HepG2 (cell line): ENCODE results near the gene ACER3. TPM values are rescaled to one million over a fixed set of nuclear protein-coding genes. Genes with fewer than 3 reads are reported as not detected.

ENCODE experiments used
- ATAC-seq: fragments of 200-7000 bp; cut with Tn5 transposase; 3 replicates; pipeline ENCODE4 v1.9.1; 2020; ENCODE audit warnings: mild to moderate bottlenecking, moderate library complexity
- BruUV-seq: library from RNA; stranded (reverse); fragments of 400-500 nt; replicated peaks from 2 replicates; lab custom pipeline; 2021; lab: Mats Ljungman, UMichigan
- CTCF ChIA-PET: fragments of 300-600 bp; formaldehyde crosslinking; extraction: SDS; loops from one replicate; lab custom pipeline; 2021; ENCODE audit warnings: low total read pairs, inconsistent platforms, low intra/inter-chr PET ratio; lab: Yijun Ruan, JAX
- POLR2A ChIA-PET: fragments of 350-600 bp; sonication (Branson Sonifier 250); formaldehyde crosslinking; loops from one replicate; lab custom pipeline; 2020; ENCODE audit warnings: antibody characterized with exemption, inconsistent platforms; lab: Yijun Ruan, JAX
- DNase-seq: peaks from one replicate; pipeline ENCODE4 v3.0.0-alpha.2; 2015; ENCODE audit warnings: low spot score
- FAIRE-seq: peaks from 3 replicates; lab custom pipeline; 2011; peaks lifted over from hg19 to GRCh38; lab: Jason Lieb, UNC
- H2AFZ ChIP-seq: one replicate; pipeline ENCODE4 v1.6.1; 2011; ENCODE audit warnings: low read length, inconsistent platforms
- H3K27ac ChIP-seq: fragments of 300-600 bp; 3 replicates; pipeline ENCODE4 v1.8.0; 2011; ENCODE audit warnings: mixed run types, mild to moderate bottlenecking, mixed read lengths, low read length, inconsistent platforms; ENCODE audit not compliant: insufficient read depth; ENCODE audit errors: extremely low read length
- H3K27me3 ChIP-seq, 2 experiments: fragments of 200-600 bp in 1 of 2; 2 replicates in 1 of 2; 3 replicates in 1 of 2; pipeline versions ENCODE4 v1.6.0 to v1.8.0; 2011; ENCODE audit warnings: low read length in 2 of 2, mild to moderate bottlenecking in 2 of 2, moderate library complexity in 2 of 2, inconsistent platforms in 1 of 2; ENCODE audit not compliant: insufficient read depth in 2 of 2, control insufficient read depth in 1 of 2
- H3K36me3 ChIP-seq, 2 experiments: fragments of 200-600 bp in 1 of 2; replicated peaks in 1 of 2; 2 replicates in 1 of 2; 3 replicates in 1 of 2; pipeline versions ENCODE4 v1.5.1 to v1.8.0; 2011; ENCODE audit warnings: low read length in 2 of 2, inconsistent platforms in 1 of 2; ENCODE audit not compliant: insufficient read depth in 2 of 2, control insufficient read depth in 1 of 2
- H3K4me1 ChIP-seq: 2 replicates; pipeline ENCODE4 v1.5.1; 2012; ENCODE audit warnings: low read length, inconsistent platforms; ENCODE audit not compliant: insufficient read depth
- H3K4me2 ChIP-seq: 2 replicates; pipeline ENCODE4 v1.6.0; 2011; ENCODE audit warnings: low read depth, low read length, inconsistent platforms
- H3K4me3 ChIP-seq, 3 experiments: fragments of 200-600 bp in 1 of 3; sonication (generic), shearing (Covaris generic) in 1 of 3; replicated peaks in 1 of 3; 2 replicates each; pipeline ENCODE4 v1.5.1; 2011 to 2016; ENCODE audit warnings: low read length in 3 of 3, inconsistent platforms in 2 of 3, low read depth in 2 of 3, mild to moderate bottlenecking in 2 of 3, control low read depth in 1 of 3, mixed read lengths in 1 of 3; ENCODE audit not compliant: insufficient read depth in 1 of 3
- H3K79me2 ChIP-seq: one replicate; pipeline ENCODE4 v1.6.1; 2011; ENCODE audit warnings: low read length, inconsistent platforms; ENCODE audit not compliant: insufficient read depth
- H3K9ac ChIP-seq: 2 replicates; pipeline ENCODE4 v1.6.0; 2011; ENCODE audit warnings: mild to moderate bottlenecking, low read depth, low read length, inconsistent platforms; ENCODE audit not compliant: insufficient read depth
- H3K9me3 ChIP-seq: 2 replicates; pipeline ENCODE4 v1.5.1; 2012; ENCODE audit warnings: mild to moderate bottlenecking, low read length
- H4K20me1 ChIP-seq: 2 replicates; pipeline ENCODE4 v1.6.0; 2011; ENCODE audit warnings: inconsistent platforms, mild to moderate bottlenecking, low read length, moderate library complexity; ENCODE audit not compliant: insufficient read depth
- HMGA1 ChIP-seq: sonication (generic); formaldehyde crosslinking; conservative IDR thresholded peaks from 2 replicates; pipeline ENCODE4 v1.4.0; 2020; ENCODE audit warnings: missing genetic modification reagents
- HNRNPK ChIP-seq: fragments of 200-400 bp; formaldehyde crosslinking; IDR thresholded peaks from 2 replicates; pipeline ENCODE4 v1.6.1; 2018; ENCODE audit warnings: low read length, low read depth, moderate library complexity, mild to moderate bottlenecking; ENCODE audit not compliant: poor library complexity, severe bottlenecking
- MAFF ChIP-seq: IDR thresholded peaks from 2 replicates; pipeline ENCODE4 v1.6.1; 2011; ENCODE audit warnings: low read depth, low read length, improper control_type of control experiment
- MTA1 ChIP-seq: sonication (generic); formaldehyde crosslinking; IDR thresholded peaks from 2 replicates; pipeline ENCODE4 v1.4.0; 2020; ENCODE audit warnings: missing genetic modification reagents, mild to moderate bottlenecking, borderline replicate concordance
- NFATC3 ChIP-seq: sonication (generic); formaldehyde crosslinking; IDR thresholded peaks from 2 replicates; pipeline ENCODE4 v1.5.1; 2020; ENCODE audit warnings: mild to moderate bottlenecking, missing genetic modification reagents
- POLR2A ChIP-seq, 2 experiments: IDR thresholded peaks; 2 replicates each; pipeline ENCODE4 v1.6.1; 2011; ENCODE audit warnings: low read depth in 2 of 2, low read length in 2 of 2, mild to moderate bottlenecking in 1 of 2, moderate library complexity in 1 of 2; ENCODE audit not compliant: insufficient read depth in 1 of 2
- RARA ChIP-seq: IDR thresholded peaks from 2 replicates; pipeline ENCODE4 v1.6.1; 2016; ENCODE audit warnings: missing genetic modification reagents, missing compliant biosample characterization
- SCMH1 ChIP-seq: sonication (generic); formaldehyde crosslinking; IDR thresholded peaks from 2 replicates; pipeline ENCODE4 v1.9.0; 2021; ENCODE audit warnings: missing genetic modification reagents, mild to moderate bottlenecking, borderline replicate concordance
- TBX3 ChIP-seq: fragments of 450-650 bp; IDR thresholded peaks from 2 replicates; pipeline ENCODE4 v1.6.1; 2017; ENCODE audit warnings: antibody characterized with exemption, mild to moderate bottlenecking, inconsistent platforms, borderline replicate concordance
- TCF7 ChIP-seq: sonication (generic); IDR thresholded peaks from 2 replicates; pipeline ENCODE4 v1.6.1; 2016; ENCODE audit warnings: antibody characterized with exemption, low read depth
- U2AF1 ChIP-seq: fragments of 200-400 bp; formaldehyde crosslinking; optimal IDR thresholded peaks from 2 replicates; pipeline ENCODE3; 2017; ENCODE audit warnings: mild to moderate bottlenecking, low read depth, low read length
- ZBTB3 ChIP-seq: sonication (generic); formaldehyde crosslinking; IDR thresholded peaks from 2 replicates; pipeline ENCODE4 v1.4.0; 2020; ENCODE audit warnings: low read depth, mild to moderate bottlenecking, moderate library complexity, missing genetic modification reagents, borderline replicate concordance
- ZNF24 ChIP-seq: fragments of 450-650 bp; IDR thresholded peaks from 2 replicates; pipeline ENCODE4 v1.6.1; 2017; ENCODE audit warnings: antibody characterized with exemption, mild to moderate bottlenecking
- ZNF260 ChIP-seq: sonication (generic); formaldehyde crosslinking; IDR thresholded peaks from 2 replicates; pipeline ENCODE4 v1.4.0; 2020; ENCODE audit warnings: missing genetic modification reagents, low read depth, mild to moderate bottlenecking, borderline replicate concordance
- ZNF749 ChIP-seq: sonication (generic); formaldehyde crosslinking; IDR thresholded peaks from 2 replicates; pipeline ENCODE4 v1.8.0; 2022; ENCODE audit warnings: mild to moderate bottlenecking, missing genetic modification reagents, moderate library complexity, borderline replicate concordance
- ZNF781 ChIP-seq: sonication (generic); formaldehyde crosslinking; IDR thresholded peaks from 2 replicates; pipeline ENCODE4 v1.5.1; 2020; ENCODE audit warnings: borderline replicate concordance, mild to moderate bottlenecking, missing genetic modification reagents; ENCODE audit errors: not compliant biosample characterization
- WGBS: methylation state at CpG from one replicate; pipeline ENCODE4 v1.1.6; 2017; ENCODE audit warnings: low lambda C conversion rate; 5-methylcytosine and 5-hydroxymethylcytosine counted together
- in situ Hi-C: cut with HindIII; loops from 2 replicates; pipeline ENCODE4 v1.10.0; 2017; ENCODE audit warnings: low pct_unique_long_range_greater_than_20kb; ENCODE audit not compliant: extremely low pct_ligation_motif_present
- intact Hi-C: fragments of 100-400 bp; cut with micrococcal nuclease; formaldehyde crosslinking; loops from one replicate; pipeline ENCODE4 v1.10.0; 2022; ENCODE audit not compliant: unreplicated experiment
- polyA plus RNA-seq, 8 experiments: library from polyadenylated mRNA; depleted of rRNA in 3 of 8; stranded (reverse) in 7 of 8; unstranded in 1 of 8; fragments of >200 nt; fragmentation: Illumina TruSeq in 4 of 8; extraction: Trizol in 4 of 8; gene quantifications; 2 replicates each; pipeline versions ENCODE4 v1.2.1 to v1.2.3, GENCODE V29; 2011 to 2016; ENCODE audit warnings: low read depth in 4 of 8, missing spikeins in 1 of 8, mixed read lengths in 1 of 8; ENCODE audit not compliant: insufficient read depth in 1 of 8
- total RNA-seq, 5 experiments: library from RNA; depleted of rRNA; stranded (reverse); fragments of >200 nt; fragmentation: Illumina TruSeq; extraction: Trizol; gene quantifications; 2 replicates each; pipeline ENCODE4 v1.2.3, GENCODE V29; 2016; ENCODE audit warnings: low read depth in 1 of 5
- TF ChIP-seq, protein P1 (sequence below): sonication (generic); formaldehyde crosslinking; IDR thresholded peaks from 2 replicates; pipeline ENCODE4 v1.9.0; 2021; ENCODE audit warnings: mild to moderate bottlenecking, missing genetic modification reagents

The ACER3 gene
- total and polyA plus RNA-seq, 2 of the 13 experiments (the other 11 are each of a cell fraction or from before 2014, with no cell fraction given): 6.0 to 9.8 TPM

- H3K9ac ChIP-seq: no peak overlapping the region
- TF ChIP-seq SCMH1 (CRISPR knock-in tag) (no peak), TBX3 (no peak), ZNF24 (no peak), HMGA1 (CRISPR knock-in tag) (no peak), MAFF (no peak), NFATC3 (CRISPR knock-in tag) (no peak), U2AF1 (no peak), ZNF781 (CRISPR knock-in tag) (no peak), ZNF260 (CRISPR knock-in tag) (no peak), ZNF749 (no peak), RARA (CRISPR knock-in tag) (no peak), POLR2A (IDR thresholded peaks at IDR 0.05; ENCODE audit: insufficient read depth in 1 of 2, low read depth in 2 of 2, low read length in 2 of 2) (no peak), HNRNPK (no peak), ZBTB3 (CRISPR knock-in tag) (no peak), MTA1 (no peak), TCF7 (no peak)
- TF ChIP-seq, protein P1, sequence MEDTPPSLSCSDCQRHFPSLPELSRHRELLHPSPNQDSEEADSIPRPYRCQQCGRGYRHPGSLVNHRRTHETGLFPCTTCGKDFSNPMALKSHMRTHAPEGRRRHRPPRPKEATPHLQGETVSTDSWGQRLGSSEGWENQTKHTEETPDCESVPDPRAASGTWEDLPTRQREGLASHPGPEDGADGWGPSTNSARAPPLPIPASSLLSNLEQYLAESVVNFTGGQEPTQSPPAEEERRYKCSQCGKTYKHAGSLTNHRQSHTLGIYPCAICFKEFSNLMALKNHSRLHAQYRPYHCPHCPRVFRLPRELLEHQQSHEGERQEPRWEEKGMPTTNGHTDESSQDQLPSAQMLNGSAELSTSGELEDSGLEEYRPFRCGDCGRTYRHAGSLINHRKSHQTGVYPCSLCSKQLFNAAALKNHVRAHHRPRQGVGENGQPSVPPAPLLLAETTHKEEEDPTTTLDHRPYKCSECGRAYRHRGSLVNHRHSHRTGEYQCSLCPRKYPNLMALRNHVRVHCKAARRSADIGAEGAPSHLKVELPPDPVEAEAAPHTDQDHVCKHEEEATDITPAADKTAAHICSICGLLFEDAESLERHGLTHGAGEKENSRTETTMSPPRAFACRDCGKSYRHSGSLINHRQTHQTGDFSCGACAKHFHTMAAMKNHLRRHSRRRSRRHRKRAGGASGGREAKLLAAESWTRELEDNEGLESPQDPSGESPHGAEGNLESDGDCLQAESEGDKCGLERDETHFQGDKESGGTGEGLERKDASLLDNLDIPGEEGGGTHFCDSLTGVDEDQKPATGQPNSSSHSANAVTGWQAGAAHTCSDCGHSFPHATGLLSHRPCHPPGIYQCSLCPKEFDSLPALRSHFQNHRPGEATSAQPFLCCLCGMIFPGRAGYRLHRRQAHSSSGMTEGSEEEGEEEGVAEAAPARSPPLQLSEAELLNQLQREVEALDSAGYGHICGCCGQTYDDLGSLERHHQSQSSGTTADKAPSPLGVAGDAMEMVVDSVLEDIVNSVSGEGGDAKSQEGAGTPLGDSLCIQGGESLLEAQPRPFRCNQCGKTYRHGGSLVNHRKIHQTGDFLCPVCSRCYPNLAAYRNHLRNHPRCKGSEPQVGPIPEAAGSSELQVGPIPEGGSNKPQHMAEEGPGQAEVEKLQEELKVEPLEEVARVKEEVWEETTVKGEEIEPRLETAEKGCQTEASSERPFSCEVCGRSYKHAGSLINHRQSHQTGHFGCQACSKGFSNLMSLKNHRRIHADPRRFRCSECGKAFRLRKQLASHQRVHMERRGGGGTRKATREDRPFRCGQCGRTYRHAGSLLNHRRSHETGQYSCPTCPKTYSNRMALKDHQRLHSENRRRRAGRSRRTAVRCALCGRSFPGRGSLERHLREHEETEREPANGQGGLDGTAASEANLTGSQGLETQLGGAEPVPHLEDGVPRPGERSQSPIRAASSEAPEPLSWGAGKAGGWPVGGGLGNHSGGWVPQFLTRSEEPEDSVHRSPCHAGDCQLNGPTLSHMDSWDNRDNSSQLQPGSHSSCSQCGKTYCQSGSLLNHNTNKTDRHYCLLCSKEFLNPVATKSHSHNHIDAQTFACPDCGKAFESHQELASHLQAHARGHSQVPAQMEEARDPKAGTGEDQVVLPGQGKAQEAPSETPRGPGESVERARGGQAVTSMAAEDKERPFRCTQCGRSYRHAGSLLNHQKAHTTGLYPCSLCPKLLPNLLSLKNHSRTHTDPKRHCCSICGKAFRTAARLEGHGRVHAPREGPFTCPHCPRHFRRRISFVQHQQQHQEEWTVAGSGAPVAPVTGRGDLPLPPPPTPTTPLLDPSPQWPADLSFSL (CRISPR knock-in tag): no peak
- TF ChIP-seq, all 625 proteins: peak for 0
- 61% methylated on average over 3 of the region's 3 CpGs for WGBS
- no TSS peak for BruUV-seq
- ATAC-seq (no peak), DNase-seq (no peak), FAIRE-seq (no peak)
- no peaks in the 10 kb centered on the region for H3K79me2 ChIP-seq
- ChIA-PET CTCF (no interaction called here), POLR2A (interaction anchor here (0.8 kb wide), 1 partner anchor 60 kb away, joined by 3 read pairs; no protein-coding TSS in a partner anchor)
- peaks cover 14% of the 10 kb centered on the region for H3K4me1 ChIP-seq
- H4K20me1 ChIP-seq: no peaks in the 10 kb centered on the region
- no peak overlapping the region for H2AFZ ChIP-seq
- no peak overlapping the region for H3K4me2 ChIP-seq
- no peak overlapping the region for H3K4me3 ChIP-seq
- H3K9me3 ChIP-seq: no peaks in the 10 kb centered on the region
- in situ Hi-C loops: loop anchor here (25.0 kb wide), 1 partner anchor 119 kb away; no protein-coding TSS in a partner anchor
- H3K27ac ChIP-seq: no peak overlapping the region
- peaks cover 4 to 57% of the 10 kb centered on the region in 2 experiments for H3K27me3 ChIP-seq
- H3K36me3 ChIP-seq: no peaks in the 10 kb centered on the region
- intact Hi-C loops: no loop called here
Measured at GRCh38 chr11:77031599-77031998, 170.9 kb downstream of the ACER3 start.
